Mesothelial cell of epicardium (in vitro differentiated cells): ENCODE data around the gene MEN1. TPM values are rescaled to one million over a fixed set of nuclear protein-coding genes. Genes with fewer than 3 reads are reported as not detected.

ENCODE experiments used
- DNase-seq, 2 experiments: peaks; one replicate each; pipeline ENCODE4 v3.0.0; 2021; ENCODE audit warnings: low spot score in 2 of 2; ENCODE audit not compliant: unreplicated experiment in 2 of 2
- H3K27ac Mint-ChIP-seq: 2 replicates; pipeline ENCODE4 v1.8.0; 2021; ENCODE audit warnings: mixed read lengths
- H3K27me3 Mint-ChIP-seq: 2 replicates; pipeline ENCODE4 v1.8.0; 2021; ENCODE audit warnings: low read depth, mixed read lengths
- H3K36me3 Mint-ChIP-seq: 2 replicates; pipeline ENCODE4 v1.8.0; 2021; ENCODE audit warnings: mixed read lengths
- H3K4me1 Mint-ChIP-seq: 2 replicates; pipeline ENCODE4 v1.8.0; 2021; ENCODE audit warnings: mixed read lengths
- H3K4me3 Mint-ChIP-seq: 2 replicates; pipeline ENCODE4 v1.8.0; 2021; ENCODE audit warnings: mild to moderate bottlenecking, moderate library complexity, mixed read lengths
- H3K9me3 Mint-ChIP-seq: 2 replicates; pipeline ENCODE4 v1.8.0; 2021; ENCODE audit warnings: mixed read lengths
- CTCF ChIP-seq: fragments of 200-600 bp; sonication (generic); IDR thresholded peaks from one replicate; pipeline ENCODE4 v1.5.0; 2021; ENCODE audit warnings: antibody characterized with exemption; ENCODE audit not compliant: unreplicated experiment
- total RNA-seq: library from RNA; stranded (reverse); gene quantifications from 3 replicates; pipeline ENCODE4 v1.2.1, GENCODE V29; 2021

The MEN1 gene
- total RNA-seq, 1 donor from 2014 or later, result 45.4 TPM

- no peak for DNase-seq
- H3K4me3 Mint-ChIP-seq, result no peak overlapping the region
- H3K36me3 Mint-ChIP-seq, result peaks cover 13% of the 10 kb centered on the region
- no peaks in the 10 kb centered on the region for H3K9me3 Mint-ChIP-seq
- no peak for TF ChIP-seq CTCF
- H3K27me3 Mint-ChIP-seq, result no peaks in the 10 kb centered on the region
- H3K4me1 Mint-ChIP-seq, result peaks cover 19% of the 10 kb centered on the region
- H3K27ac Mint-ChIP-seq, result no peak overlapping the region
Observed at GRCh38 chr11:64805481-64805880, 4.9 kb downstream of the MEN1 start.

GRCh38 chr11:64804346-64805210 is 5.8 kb downstream of the MEN1 start:
- Mint-ChIP-seq H3K9me3 (no peaks in the 10 kb centered on the region), H3K36me3 (peaks cover 13% of the 10 kb centered on the region), H3K4me3 (peak overlapping the region; percentile 88), H3K27me3 (no peaks in the 10 kb centered on the region), H3K27ac (no peak overlapping the region), H3K4me1 (peaks cover 15% of the 10 kb centered on the region)
- no peak for TF ChIP-seq CTCF
- no peak for DNase-seq

GRCh38 chr11:64803846-64804345 is 6.5 kb downstream of the MEN1 start:
- Mint-ChIP-seq H3K27ac (peak overlapping the region; percentile 97), H3K36me3 (peaks cover 13% of the 10 kb centered on the region), H3K4me3 (peak overlapping the region; percentile 88), H3K27me3 (no peaks in the 10 kb centered on the region), H3K4me1 (peaks cover 10% of the 10 kb centered on the region), H3K9me3 (no peaks in the 10 kb centered on the region)
- no peak for TF ChIP-seq CTCF
- no peak for DNase-seq

GRCh38 chr11:64803158-64803845 is 7.0 kb downstream of the MEN1 start, which contains the start of gene MAP4K2:
TSS of gene MAP4K2 (minus strand) at chr11:64803214. CDS start at chr11:64803149, 65 bp downstream.
- H3K36me3 Mint-ChIP-seq, result peaks cover 13% of the 10 kb centered on the region
- H3K27ac Mint-ChIP-seq, result peak within 1 kb of the TSS; percentile 97
- peak; percentile 87 to 91 for DNase-seq
- H3K4me1 Mint-ChIP-seq, result peaks cover 10% of the 10 kb centered on the region
- no peak for TF ChIP-seq CTCF
- H3K4me3 Mint-ChIP-seq, result peak within 1 kb of the TSS; percentile 88
- no peaks in the 10 kb centered on the region for H3K9me3 Mint-ChIP-seq
- H3K27me3 Mint-ChIP-seq, result no peaks in the 10 kb centered on the region

GRCh38 chr11:64802370-64803157 is 7.8 kb downstream of the MEN1 start:
- Mint-ChIP-seq H3K36me3 (peaks cover 13% of the 10 kb centered on the region), H3K27me3 (no peaks in the 10 kb centered on the region), H3K4me3 (peak overlapping the region; percentile 65), H3K4me1 (peaks cover 10% of the 10 kb centered on the region), H3K27ac (no peak overlapping the region), H3K9me3 (no peaks in the 10 kb centered on the region)
- no peak for TF ChIP-seq CTCF
- DNase-seq, result no peak
